Lower leg skin (tissue), 3 donors: ENCODE data around the gene NCOR2.

Experiments used
- POLR2A ChIP-seq, 2 donors: fragments of 450-650 bp; IDR thresholded peaks; one replicate each; pipeline ENCODE4 v1.6.1; 2016 to 2017; ENCODE audit warnings: antibody characterized with exemption in 2 of 2, mild to moderate bottlenecking in 1 of 2, moderate library complexity in 1 of 2
- TF ChIP-seq, protein P1 (sequence below), 3 donors: fragments of 450-650 bp; IDR thresholded peaks; one replicate each; pipeline ENCODE4 v1.5.1; 2016; ENCODE audit warnings: antibody characterized with exemption in 3 of 3, mild to moderate bottlenecking in 3 of 3, moderate library complexity in 2 of 3

DNA sequence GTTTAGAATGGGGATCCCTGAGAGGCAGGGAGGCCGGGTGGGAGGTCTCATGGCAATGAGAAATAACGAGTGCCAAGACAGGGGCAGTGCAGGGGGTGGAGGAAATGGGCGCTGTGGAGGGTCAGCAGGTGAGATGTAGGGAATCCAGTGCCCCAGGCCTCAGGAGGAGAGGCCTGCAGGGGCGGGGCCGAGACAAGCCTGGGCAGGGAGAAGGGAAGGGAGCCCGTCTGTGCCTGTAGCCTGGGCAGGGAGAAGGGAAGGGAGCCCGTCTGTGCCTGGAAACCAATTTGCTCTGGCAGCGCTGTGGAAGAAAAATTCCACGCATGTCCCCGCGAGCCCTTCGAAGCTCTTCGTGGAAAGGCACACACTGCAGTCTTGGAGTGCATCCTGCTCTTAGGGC lies 10.6 kb upstream of the NCOR2 start:
- TF ChIP-seq, protein P1, sequence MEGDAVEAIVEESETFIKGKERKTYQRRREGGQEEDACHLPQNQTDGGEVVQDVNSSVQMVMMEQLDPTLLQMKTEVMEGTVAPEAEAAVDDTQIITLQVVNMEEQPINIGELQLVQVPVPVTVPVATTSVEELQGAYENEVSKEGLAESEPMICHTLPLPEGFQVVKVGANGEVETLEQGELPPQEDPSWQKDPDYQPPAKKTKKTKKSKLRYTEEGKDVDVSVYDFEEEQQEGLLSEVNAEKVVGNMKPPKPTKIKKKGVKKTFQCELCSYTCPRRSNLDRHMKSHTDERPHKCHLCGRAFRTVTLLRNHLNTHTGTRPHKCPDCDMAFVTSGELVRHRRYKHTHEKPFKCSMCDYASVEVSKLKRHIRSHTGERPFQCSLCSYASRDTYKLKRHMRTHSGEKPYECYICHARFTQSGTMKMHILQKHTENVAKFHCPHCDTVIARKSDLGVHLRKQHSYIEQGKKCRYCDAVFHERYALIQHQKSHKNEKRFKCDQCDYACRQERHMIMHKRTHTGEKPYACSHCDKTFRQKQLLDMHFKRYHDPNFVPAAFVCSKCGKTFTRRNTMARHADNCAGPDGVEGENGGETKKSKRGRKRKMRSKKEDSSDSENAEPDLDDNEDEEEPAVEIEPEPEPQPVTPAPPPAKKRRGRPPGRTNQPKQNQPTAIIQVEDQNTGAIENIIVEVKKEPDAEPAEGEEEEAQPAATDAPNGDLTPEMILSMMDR (IDR thresholded peaks at IDR 0.05) = no peak
- TF ChIP-seq POLR2A (IDR thresholded peaks at IDR 0.05) = no peak
